Esophagus squamous epithelium (tissue), 5 donors: ENCODE results near the gene RHOH. TPM values are rescaled to one million over a fixed set of nuclear protein-coding genes. Genes with fewer than 3 reads are reported as not detected.
"Not testable (repeated sequence)": the region's sequence is repeated elsewhere in the genome, so short reads cannot be mapped to it uniquely, and the experiment has no call there.

Experiments used
- DNase-seq: peaks from one replicate; lab custom pipeline; 2025; lab: John Stamatoyannopoulos, UW
- H3K27ac ChIP-seq, 4 donors: fragments of 200-600 bp; sonication (generic); one replicate each; pipeline ENCODE4 v1.5.1; 2016 to 2019; ENCODE audit warnings: mild to moderate bottlenecking in 1 of 4
- H3K27me3 ChIP-seq, 4 donors: fragments of 200-600 bp; sonication (generic); 1 replicate in 3 of 4; 2 replicates in 1 of 4; pipeline versions ENCODE4 v1.5.1 to v1.6.0; 2017 to 2021; ENCODE audit warnings: antibody characterized with exemption in 1 of 4
- H3K36me3 ChIP-seq, 3 donors: fragments of 200-600 bp; sonication (generic); one replicate each; pipeline ENCODE4 v1.5.1; 2016 to 2019
- H3K4me1 ChIP-seq, 3 donors: fragments of 200-600 bp; sonication (generic); one replicate each; pipeline ENCODE4 v1.5.1; 2017 to 2019
- H3K4me3 ChIP-seq, 4 donors: fragments of 200-600 bp; sonication (generic); 1 replicate in 3 of 4; 2 replicates in 1 of 4; pipeline ENCODE4 v1.5.1; 2016 to 2019; ENCODE audit warnings: mild to moderate bottlenecking in 2 of 4, moderate library complexity in 1 of 4
- H3K9me3 ChIP-seq, 3 donors: fragments of 200-600 bp; sonication (generic); one replicate each; pipeline ENCODE4 v1.5.1; 2016 to 2019
- POLR2A ChIP-seq, 4 donors: fragments of 450-650 bp; IDR thresholded peaks; one replicate each; pipeline ENCODE4 v1.6.1; 2017; ENCODE audit warnings: antibody characterized with exemption in 4 of 4, mild to moderate bottlenecking in 4 of 4, moderate library complexity in 3 of 4
- WGBS, 2 donors: methylation state at CpG; one replicate each; pipeline ENCODE4 v1.1.5; 2018; 5-methylcytosine and 5-hydroxymethylcytosine counted together
- intact Hi-C: fragments of 100-400 bp; cut with DNase I; formaldehyde crosslinking; loops from one replicate; pipeline ENCODE4 v1.15.0; 2022
- total RNA-seq, 4 donors: library from RNA; depleted of rRNA; stranded (reverse); fragments of >200 nt; gene quantifications; one replicate each; pipeline ENCODE4 v1.1.0, GENCODE V29; 2016
- TF ChIP-seq, protein P1 (sequence below), 6 experiments: fragments of 450-650 bp in 4 of 6; fragments of 200-600 bp in 2 of 6; sonication (generic) in 2 of 6; IDR thresholded peaks; one replicate each; pipeline ENCODE4 v1.5.1; 2016 to 2019; ENCODE audit warnings: antibody characterized with exemption in 6 of 6, mild to moderate bottlenecking in 4 of 6, moderate library complexity in 4 of 6
- donor health status: DM: yes; HTN: yes; CAD: no.

The RHOH gene
- total RNA-seq, 4 donors from 2014 or later = 0.79 to 5.0 (median 2.2) TPM

DNA sequence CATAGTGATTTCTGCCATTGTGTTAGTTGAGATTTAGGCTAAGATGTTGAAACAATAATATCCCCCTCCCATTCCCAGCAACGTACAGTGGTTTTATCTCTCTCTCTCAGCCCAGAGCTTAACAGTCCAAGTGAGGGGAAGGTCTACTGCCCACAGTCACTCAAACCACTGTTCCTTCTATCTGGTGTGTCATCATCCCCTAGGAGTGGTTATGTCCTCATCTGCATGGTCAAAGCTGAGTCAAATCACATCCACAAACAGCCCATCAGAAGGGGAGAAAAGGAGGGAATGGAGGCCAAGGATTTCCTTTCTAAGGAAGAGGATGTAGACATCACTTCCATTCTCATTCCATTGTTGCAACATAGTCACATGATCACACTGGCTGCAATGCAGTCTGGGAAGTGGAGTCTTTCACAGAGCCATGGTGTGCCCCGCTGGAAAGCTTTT lies 95.5 kb downstream of the RHOH start:
- no peak overlapping the region for H3K27ac ChIP-seq
- no peaks in the 10 kb centered on the region for H3K27me3 ChIP-seq
- H3K9me3 ChIP-seq = peaks cover 0 to 13% (median 3%) of the 10 kb centered on the region in 3 donors
- H3K4me3 ChIP-seq = no peak overlapping the region
- 77 to 96% methylated on average over 2 of the region's 2 CpGs for WGBS, 2 donors
- no peak for DNase-seq
- H3K36me3 ChIP-seq = no peaks in the 10 kb centered on the region
- H3K4me1 ChIP-seq = peaks cover 0 to 14% (median 0%) of the 10 kb centered on the region in 3 donors
- TF ChIP-seq, protein P1, sequence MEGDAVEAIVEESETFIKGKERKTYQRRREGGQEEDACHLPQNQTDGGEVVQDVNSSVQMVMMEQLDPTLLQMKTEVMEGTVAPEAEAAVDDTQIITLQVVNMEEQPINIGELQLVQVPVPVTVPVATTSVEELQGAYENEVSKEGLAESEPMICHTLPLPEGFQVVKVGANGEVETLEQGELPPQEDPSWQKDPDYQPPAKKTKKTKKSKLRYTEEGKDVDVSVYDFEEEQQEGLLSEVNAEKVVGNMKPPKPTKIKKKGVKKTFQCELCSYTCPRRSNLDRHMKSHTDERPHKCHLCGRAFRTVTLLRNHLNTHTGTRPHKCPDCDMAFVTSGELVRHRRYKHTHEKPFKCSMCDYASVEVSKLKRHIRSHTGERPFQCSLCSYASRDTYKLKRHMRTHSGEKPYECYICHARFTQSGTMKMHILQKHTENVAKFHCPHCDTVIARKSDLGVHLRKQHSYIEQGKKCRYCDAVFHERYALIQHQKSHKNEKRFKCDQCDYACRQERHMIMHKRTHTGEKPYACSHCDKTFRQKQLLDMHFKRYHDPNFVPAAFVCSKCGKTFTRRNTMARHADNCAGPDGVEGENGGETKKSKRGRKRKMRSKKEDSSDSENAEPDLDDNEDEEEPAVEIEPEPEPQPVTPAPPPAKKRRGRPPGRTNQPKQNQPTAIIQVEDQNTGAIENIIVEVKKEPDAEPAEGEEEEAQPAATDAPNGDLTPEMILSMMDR (IDR thresholded peaks at IDR 0.05) = no peak
- TF ChIP-seq POLR2A (IDR thresholded peaks at IDR 0.05) = no peak
- intact Hi-C loops = no loop called here

DNA sequence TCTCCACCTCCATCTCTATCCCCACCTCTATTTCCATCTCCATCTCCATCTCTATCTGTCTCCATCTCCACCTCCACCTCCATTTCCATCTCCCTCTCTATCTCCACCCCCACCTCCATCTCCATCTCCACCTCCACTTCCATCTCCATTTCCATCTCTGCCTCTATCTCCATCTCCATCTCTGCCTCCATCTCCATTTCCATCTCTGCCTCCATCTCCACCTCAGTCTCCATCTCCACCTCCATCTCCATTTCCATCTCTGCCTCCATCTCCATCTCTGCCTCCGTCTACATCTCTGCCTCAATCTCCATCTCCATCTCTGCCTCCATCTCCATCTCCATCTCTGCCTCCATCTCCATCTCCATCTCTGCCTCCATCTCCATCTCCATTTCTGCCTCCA lies 97.5 kb downstream of the RHOH start:
- Histone ChIP-seq H3K27me3 (no peaks in the 10 kb centered on the region), H3K9me3 (peaks cover 0 to 13% (median 3%) of the 10 kb centered on the region in 3 donors), H3K36me3 (no peaks in the 10 kb centered on the region), H3K27ac (no peak overlapping the region), H3K4me1 (peaks cover 0 to 13% (median 0%) of the 10 kb centered on the region in 3 donors), H3K4me3 (no peak overlapping the region)
- no peak for DNase-seq
- TF ChIP-seq POLR2A (IDR thresholded peaks at IDR 0.05) = no peak
- TF ChIP-seq, protein P1 (IDR thresholded peaks at IDR 0.05) = no peak
- intact Hi-C loops = no loop called here
- WGBS, 2 donors = 75 to 83% methylated on average over 1 of the region's 1 CpG

DNA sequence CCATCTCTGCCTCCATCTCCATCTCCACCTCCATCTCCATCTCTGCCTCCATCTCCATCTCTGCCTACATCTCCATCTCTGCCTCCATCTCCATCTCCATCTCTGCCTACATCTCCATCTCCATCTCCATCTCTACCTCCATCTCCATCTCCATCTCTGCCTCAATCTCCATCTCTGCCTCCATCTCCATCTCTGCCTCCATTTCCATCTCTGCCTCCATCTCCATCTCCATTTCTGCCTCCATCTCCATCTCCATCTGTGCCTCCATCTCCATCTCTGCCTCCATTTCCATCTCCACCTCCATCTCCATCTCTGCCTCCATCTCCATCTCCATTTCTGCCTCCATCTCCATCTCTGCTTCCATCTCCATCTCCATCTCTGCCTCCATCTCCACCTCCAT lies 98.2 kb downstream of the RHOH start:
- H3K9me3 ChIP-seq = peaks cover 0 to 13% (median 3%) of the 10 kb centered on the region in 3 donors
- H3K4me3 ChIP-seq, H3K4me1 ChIP-seq, H3K27me3 ChIP-seq, H3K36me3 ChIP-seq, DNase-seq, H3K27ac ChIP-seq, intact Hi-C loops: not testable (repeated sequence)

DNA sequence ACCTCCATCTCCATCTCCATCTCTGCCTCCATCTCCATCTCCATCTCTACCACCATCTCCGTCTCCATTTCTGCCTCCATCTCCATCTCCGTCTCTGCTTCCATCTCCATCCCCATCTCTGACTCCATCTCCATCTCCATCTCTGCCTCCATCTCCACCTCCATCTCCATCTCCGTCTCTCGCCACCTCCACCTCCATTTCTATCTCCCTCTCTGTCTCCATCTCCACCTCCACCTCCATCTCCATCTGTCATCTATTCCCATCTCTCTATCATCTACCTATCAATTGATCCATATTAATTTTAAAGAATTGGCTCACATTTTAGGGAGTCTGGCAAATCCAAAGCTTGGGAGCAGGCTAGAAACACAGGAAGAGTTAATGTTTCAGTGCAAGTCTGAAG lies 98.7 kb downstream of the RHOH start:
- peaks cover 0 to 13% (median 3%) of the 10 kb centered on the region in 3 donors for H3K9me3 ChIP-seq
- 87% methylated on average over 4 of the region's 4 CpGs for WGBS, 2 donors
- DNase-seq = no peak
- no peaks in the 10 kb centered on the region for H3K36me3 ChIP-seq
- no peak for TF ChIP-seq POLR2A (IDR thresholded peaks at IDR 0.05)
- TF ChIP-seq, protein P1 (IDR thresholded peaks at IDR 0.05) = no peak
- H3K4me1 ChIP-seq = peaks cover 0 to under 1% (median 0%) of the 10 kb centered on the region in 3 donors
- peaks cover 0 to 4% (median 0%) of the 10 kb centered on the region in 4 donors for H3K27me3 ChIP-seq
- no peak overlapping the region for H3K27ac ChIP-seq
- intact Hi-C loops = no loop called here
- H3K4me3 ChIP-seq = no peak overlapping the region

Other genes starting within 250 kb of the RHOH start
- 10 to 100 TPM; 49.1 to 70.2 (median 59.6) TPM for gene PDS5A, start 219.1 kb upstream of the RHOH start, total RNA-seq
- gene N4BP2, start 140.2 kb upstream of the RHOH start, total RNA-seq = 10 to 100 TPM in 1 of 4 donors, 1 to 10 TPM in 3; 4.2 to 11.1 (median 6.7) TPM
- gene CHRNA9, start 138.3 kb downstream of the RHOH start, total RNA-seq = not detected